H1 (cell line): ENCODE data around the gene BCL2A1. TPM values are rescaled to one million over a fixed set of nuclear protein-coding genes. Genes with fewer than 3 reads are reported as not detected.

Experiments
- CHD2 ChIP-seq: IDR thresholded peaks from 2 replicates; pipeline ENCODE4 v1.6.1; 2012; ENCODE audit warnings: low read length, improper control_type of control experiment
- NRF1 ChIP-seq: IDR thresholded peaks from 2 replicates; pipeline ENCODE4 v1.6.1; 2011; ENCODE audit warnings: mild to moderate bottlenecking, low read depth, low read length, improper control_type of control experiment
- RXRA ChIP-seq: IDR thresholded peaks from 2 replicates; pipeline ENCODE4 v1.6.1; 2011; ENCODE audit warnings: low read depth, mild to moderate bottlenecking, low read length, moderate library complexity; ENCODE audit not compliant: insufficient read depth
- SP4 ChIP-seq: IDR thresholded peaks from 2 replicates; pipeline ENCODE4 v1.6.1; 2012; ENCODE audit warnings: low read length, inconsistent platforms
- SUZ12 ChIP-seq: fragments of 200-600 bp; sonication (generic); IDR thresholded peaks from 2 replicates; pipeline ENCODE4 v1.6.1; 2012; ENCODE audit warnings: mild to moderate bottlenecking, inconsistent platforms, low read length, moderate library complexity, mixed read lengths
- TAF7 ChIP-seq: optimal IDR thresholded peaks from 2 replicates; pipeline ENCODE3; 2011; ENCODE audit warnings: low read depth, mild to moderate bottlenecking, inconsistent platforms, low read length, moderate library complexity, borderline replicate concordance
- polyA plus RNA-seq, 7 experiments: library from polyadenylated mRNA; depleted of rRNA in 3 of 7; stranded (reverse) in 5 of 7; unstranded in 2 of 7; fragments of >200 nt in 5 of 7; fragments of 200-250 nt in 2 of 7; gene quantifications; 1 replicate in 5 of 7; 2 replicates in 1 of 7; 4 replicates in 1 of 7; pipeline versions ENCODE4 v1.2.1 to v1.2.3, GENCODE V29; 2011 to 2013; ENCODE audit warnings: missing spikeins in 2 of 7, mixed read lengths in 2 of 7
- total RNA-seq: library from RNA; stranded (reverse); fragmentation: NEBNext Ultra II Directional; extraction: Animal tissue kit (Norgen Biotek cat#: 25700); gene quantifications from 2 replicates; pipeline ENCODE4 v1.2.1, GENCODE V29; 2021

Gene BCL2A1
- total and polyA plus RNA-seq, 2 of the 8 experiments (the other 6 are each of a cell fraction or from before 2014, with no cell fraction given) = not detected

GRCh38 chr15:79994615-79995014 is 23.6 kb upstream of the BCL2A1 start (continued):
- no peak for TF ChIP-seq RXRA
- no peak for TF ChIP-seq SP4
- TF ChIP-seq CHD2 = no peak
- TF ChIP-seq NRF1 = no peak
- TF ChIP-seq SUZ12 = no peak
- no peak for TF ChIP-seq TAF7
- TF ChIP-seq, all 59 proteins: peak for 0
